Brain microvascular endothelial cell (primary cell): Measurements from ENCODE around the gene PRCD.
"Not testable (repeated sequence)": the region's sequence is repeated elsewhere in the genome, so short reads cannot be mapped to it uniquely, and the experiment has no call there.

Experiments used
- DNase-seq: peaks from one replicate; pipeline ENCODE4 v3.0.0-alpha.2; 2020
- H3K27ac ChIP-seq: fragments of 250-450 bp; sonication (Bioruptor Pico); 2 replicates; pipeline ENCODE4 v1.5.1; 2020; ENCODE audit warnings: mild to moderate bottlenecking, moderate library complexity
- H3K27me3 ChIP-seq: fragments of 250-450 bp; sonication (Bioruptor Pico); replicated peaks from 2 replicates; pipeline ENCODE4 v1.5.1; 2020; ENCODE audit warnings: mild to moderate bottlenecking
- H3K36me3 ChIP-seq: fragments of 250-450 bp; sonication (Bioruptor Pico); replicated peaks from 2 replicates; pipeline ENCODE4 v1.5.1; 2020; ENCODE audit warnings: mild to moderate bottlenecking
- H3K4me3 ChIP-seq: 2 replicates; pipeline ENCODE4 v1.5.1; 2011; ENCODE audit warnings: low read depth, mild to moderate bottlenecking, control low read depth, low read length, moderate library complexity
- in situ Hi-C: cut with HindIII; loops from 2 replicates; pipeline ENCODE4 v1.10.0; 2017; ENCODE audit warnings: low sequenced_read_pairs, low pct_ligation_motif_present
- TF ChIP-seq, protein P1 (sequence below): IDR thresholded peaks from 2 replicates; pipeline ENCODE4 v1.5.1; 2011; ENCODE audit warnings: low read depth, mild to moderate bottlenecking, moderate library complexity, low read length, control low read depth, inconsistent platforms; ENCODE audit errors: missing control alignments

The PRCD gene

DNA sequence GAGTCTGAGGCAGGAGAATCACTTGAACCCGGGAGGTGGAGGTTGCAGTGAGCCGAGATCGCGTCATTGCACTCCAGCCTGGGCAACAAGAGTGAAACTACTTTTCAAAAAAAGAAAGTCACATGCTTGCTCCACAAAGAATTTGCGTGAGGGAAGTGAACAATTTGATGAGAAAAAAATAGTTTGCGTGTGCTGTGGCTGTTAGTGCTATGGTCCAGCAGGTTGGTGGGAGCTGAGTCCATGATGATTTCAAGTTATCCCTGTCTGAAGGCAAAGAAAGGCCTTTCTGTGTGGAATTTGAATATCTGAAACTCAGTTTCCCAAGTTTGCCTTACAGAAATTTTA, 21.0 kb downstream of the PRCD start:
- Histone ChIP-seq H3K36me3 (peaks cover 47% of the 10 kb centered on the region), H3K27me3 (no peaks in the 10 kb centered on the region), H3K4me3 (peak overlapping the region; percentile 6), H3K27ac (no peak overlapping the region)
- in situ Hi-C loops: no loop called here
- TF ChIP-seq, protein P1, sequence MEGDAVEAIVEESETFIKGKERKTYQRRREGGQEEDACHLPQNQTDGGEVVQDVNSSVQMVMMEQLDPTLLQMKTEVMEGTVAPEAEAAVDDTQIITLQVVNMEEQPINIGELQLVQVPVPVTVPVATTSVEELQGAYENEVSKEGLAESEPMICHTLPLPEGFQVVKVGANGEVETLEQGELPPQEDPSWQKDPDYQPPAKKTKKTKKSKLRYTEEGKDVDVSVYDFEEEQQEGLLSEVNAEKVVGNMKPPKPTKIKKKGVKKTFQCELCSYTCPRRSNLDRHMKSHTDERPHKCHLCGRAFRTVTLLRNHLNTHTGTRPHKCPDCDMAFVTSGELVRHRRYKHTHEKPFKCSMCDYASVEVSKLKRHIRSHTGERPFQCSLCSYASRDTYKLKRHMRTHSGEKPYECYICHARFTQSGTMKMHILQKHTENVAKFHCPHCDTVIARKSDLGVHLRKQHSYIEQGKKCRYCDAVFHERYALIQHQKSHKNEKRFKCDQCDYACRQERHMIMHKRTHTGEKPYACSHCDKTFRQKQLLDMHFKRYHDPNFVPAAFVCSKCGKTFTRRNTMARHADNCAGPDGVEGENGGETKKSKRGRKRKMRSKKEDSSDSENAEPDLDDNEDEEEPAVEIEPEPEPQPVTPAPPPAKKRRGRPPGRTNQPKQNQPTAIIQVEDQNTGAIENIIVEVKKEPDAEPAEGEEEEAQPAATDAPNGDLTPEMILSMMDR: no peak
- DNase-seq: no peak

DNA sequence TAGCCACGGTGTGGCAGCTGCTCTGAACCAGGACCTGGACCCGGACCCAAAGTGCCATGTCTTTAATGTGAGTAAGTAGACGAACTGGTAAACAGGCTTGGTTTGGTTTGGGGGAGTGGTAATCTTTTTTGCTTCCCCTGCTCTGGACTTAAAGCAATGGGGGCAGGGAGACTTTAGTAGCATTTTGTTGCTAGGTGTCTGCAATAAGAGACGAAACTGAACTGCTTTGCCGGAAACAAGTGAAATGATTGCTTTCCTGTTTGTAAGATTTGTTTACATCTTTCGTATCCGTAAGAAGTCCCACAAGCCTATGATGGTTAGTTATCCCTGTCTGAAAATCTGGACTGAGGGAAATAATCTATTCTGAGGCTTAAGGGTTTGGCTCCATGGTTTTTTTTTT, 21.5 kb downstream of the PRCD start:
- no peak for DNase-seq
- in situ Hi-C loops: no loop called here
- Histone ChIP-seq H3K36me3 (peaks cover 49% of the 10 kb centered on the region), H3K4me3 (peak overlapping the region; percentile 6), H3K27ac (no peak overlapping the region), H3K27me3 (no peaks in the 10 kb centered on the region)
- TF ChIP-seq, protein P1: no peak

DNA sequence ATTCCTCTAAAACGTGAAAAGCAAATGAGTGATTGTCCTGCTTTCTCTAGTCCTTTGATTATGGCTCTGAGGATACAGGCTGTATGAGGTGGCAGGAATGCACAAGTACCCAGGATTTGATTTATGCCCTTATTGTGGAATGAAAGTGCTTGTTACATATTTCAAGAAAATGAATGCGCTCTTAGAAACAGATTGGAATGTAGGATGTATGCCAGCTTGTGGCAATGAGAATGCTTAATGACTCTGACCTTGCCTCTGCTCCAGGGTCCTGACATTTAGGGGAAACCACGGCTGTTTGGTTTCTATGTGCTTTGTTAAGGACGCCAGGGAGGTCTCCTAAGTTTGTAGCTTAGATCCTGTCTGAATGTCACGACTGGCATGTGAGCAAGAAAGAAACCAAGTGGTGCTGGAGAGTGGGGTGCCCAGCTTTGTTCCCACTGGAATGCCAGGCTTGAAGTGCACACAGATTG, 22.0 kb downstream of the PRCD start:
- Histone ChIP-seq H3K27ac (no peak overlapping the region), H3K36me3 (peaks cover 49% of the 10 kb centered on the region), H3K27me3 (no peaks in the 10 kb centered on the region), H3K4me3 (peak overlapping the region; percentile 20)
- TF ChIP-seq, protein P1: no peak
- in situ Hi-C loops: no loop called here
- no peak for DNase-seq

DNA sequence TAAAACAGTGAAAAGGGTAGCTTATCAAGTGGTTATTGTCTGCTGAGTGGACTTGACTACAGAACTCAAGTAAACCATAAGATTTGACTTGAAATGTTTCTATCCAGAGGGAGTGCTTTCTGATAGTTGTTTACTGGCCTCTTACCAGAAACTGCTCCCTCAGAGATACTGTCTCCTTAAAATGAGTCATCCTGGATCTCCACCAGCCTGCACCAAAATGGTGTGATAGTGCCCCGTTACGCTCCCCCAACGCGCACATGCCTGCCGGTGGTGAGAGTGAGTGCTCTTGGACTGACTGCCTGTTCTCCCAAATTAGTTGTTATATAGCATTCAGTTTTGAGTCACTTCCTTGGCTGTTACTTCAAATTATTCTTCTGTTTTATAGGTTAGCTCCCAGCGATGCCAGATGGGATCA, 22.9 kb downstream of the PRCD start:
- TF ChIP-seq, protein P1: no peak

DNA sequence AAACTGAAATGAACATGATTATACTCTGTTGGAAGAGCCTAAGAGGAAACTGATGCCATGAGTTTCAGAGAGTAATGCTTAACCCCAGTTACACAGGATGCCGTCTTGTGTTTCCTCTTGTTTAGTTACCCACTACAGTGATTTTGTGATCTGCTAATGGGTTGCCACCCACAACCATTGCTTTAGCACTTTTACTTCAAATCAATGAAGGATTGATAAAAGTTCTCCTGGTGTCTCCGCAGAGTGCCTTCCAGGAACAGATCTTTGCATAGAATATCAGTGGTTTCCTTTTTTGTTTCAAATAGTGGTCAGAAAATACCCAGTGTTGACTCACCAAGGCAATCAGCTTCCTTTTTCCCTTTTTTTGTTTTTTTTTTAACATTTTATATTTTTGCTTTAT, 23.5 kb downstream of the PRCD start:
- DNase-seq, H3K27me3 ChIP-seq, H3K27ac ChIP-seq, H3K4me3 ChIP-seq, in situ Hi-C loops: not testable (repeated sequence)
- peaks cover 49% of the 10 kb centered on the region for H3K36me3 ChIP-seq

More for the DNA sequence above, 22.9 kb downstream of the PRCD start:
- Histone ChIP-seq H3K4me3 (no peak overlapping the region), H3K36me3 (peaks cover 49% of the 10 kb centered on the region), H3K27ac (peak overlapping the region; percentile 15), H3K27me3 (no peaks in the 10 kb centered on the region)
- in situ Hi-C loops: no loop called here
- peak; percentile 42 for DNase-seq

DNA sequence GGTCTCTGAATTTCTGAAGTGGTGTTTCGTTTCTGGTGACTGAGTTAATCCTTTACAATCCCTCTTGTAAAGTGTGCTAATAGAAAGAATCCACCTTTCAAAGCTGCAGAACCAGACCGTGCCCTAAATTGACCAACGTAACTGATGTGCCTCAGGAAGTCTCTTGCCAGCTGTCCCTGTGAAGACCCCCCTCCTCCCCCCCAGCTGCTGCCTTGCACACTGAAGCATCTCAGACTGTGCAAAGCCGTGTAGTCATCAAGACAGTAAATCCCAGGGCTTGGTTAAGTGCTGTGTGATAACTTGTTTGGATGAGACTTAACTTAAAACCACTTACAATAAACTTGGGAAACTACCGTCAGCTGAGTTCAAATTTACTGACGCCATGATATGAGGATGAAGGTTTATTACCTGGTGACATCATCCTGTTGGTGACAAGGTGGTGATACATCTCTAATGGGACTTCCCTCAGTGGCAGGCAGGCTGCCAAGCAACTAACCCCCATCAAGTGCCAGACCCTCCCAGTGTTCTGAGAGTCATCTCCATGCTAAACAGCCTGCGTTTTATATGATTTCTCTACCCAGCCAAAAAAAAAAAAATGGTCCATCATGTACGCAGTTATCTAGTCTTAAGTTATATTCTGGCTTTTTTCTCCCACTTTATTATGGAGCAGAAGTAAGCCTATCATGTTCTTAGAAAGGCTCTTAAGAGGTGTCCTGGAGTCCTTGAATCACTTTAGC, 25.3 kb downstream of the PRCD start:
- H3K27ac ChIP-seq, in situ Hi-C loops, H3K4me3 ChIP-seq, DNase-seq, H3K27me3 ChIP-seq: not testable (repeated sequence)
- peaks cover 38% of the 10 kb centered on the region for H3K36me3 ChIP-seq
